GM21360 (cell line): Measurements from ENCODE around the gene TGOLN2.

Experiments
- ATAC-seq: cut with Tn5 transposase; IDR thresholded peaks from one replicate; pipeline ENCODE4 v1.9.1; 2021; ENCODE audit warnings: mild to moderate bottlenecking, moderate library complexity; ENCODE audit not compliant: unreplicated experiment

TGOLN2 gene

GRCh38 chr2:85309699-85310321, 18.0 kb downstream of the TGOLN2 start:
- no peak for ATAC-seq

GRCh38 chr2:85308896-85309555, 18.8 kb downstream of the TGOLN2 start:
- ATAC-seq: no peak

- ATAC-seq: no peak
These were observed 19.6 kb downstream of the TGOLN2 start for GRCh38 chr2:85308201-85308600.

GRCh38 chr2:85307527-85307897, 20.3 kb downstream of the TGOLN2 start:
- no peak for ATAC-seq

GRCh38 chr2:85303780-85304531, 23.8 kb downstream of the TGOLN2 start:
- no peak for ATAC-seq

- ATAC-seq: no peak
These were observed 25.7 kb downstream of the TGOLN2 start for GRCh38 chr2:85302121-85302520.

GRCh38 chr2:85291425-85292023, 36.3 kb downstream of the TGOLN2 start:
- no peak for ATAC-seq

- ATAC-seq: no peak
These were observed 39.5 kb downstream of the TGOLN2 start for GRCh38 chr2:85288244-85288725.

GRCh38 chr2:85287721-85288120, 40.1 kb downstream of the TGOLN2 start:
- no peak for ATAC-seq

- no peak for ATAC-seq
These were observed 40.9 kb downstream of the TGOLN2 start for GRCh38 chr2:85286918-85287317.

GRCh38 chr2:85283641-85284040, 44.1 kb downstream of the TGOLN2 start:
- no peak for ATAC-seq

GRCh38 chr2:85282914-85283313, 44.9 kb downstream of the TGOLN2 start:
- ATAC-seq: no peak

- no peak for ATAC-seq
These were observed 46.2 kb downstream of the TGOLN2 start for GRCh38 chr2:85281553-85281952.

GRCh38 chr2:85278361-85278760, 49.4 kb downstream of the TGOLN2 start:
- ATAC-seq: no peak

- no peak for ATAC-seq
These were observed 50.2 kb downstream of the TGOLN2 start for GRCh38 chr2:85277416-85278158.

GRCh38 chr2:85276571-85277118, 51.1 kb downstream of the TGOLN2 start:
- ATAC-seq: no peak

- ATAC-seq: no peak
These were observed 51.7 kb downstream of the TGOLN2 start for GRCh38 chr2:85275984-85276540.

- ATAC-seq: no peak
These were observed 53.8 kb downstream of the TGOLN2 start for GRCh38 chr2:85273738-85274731.

GRCh38 chr2:85272357-85272756, 55.4 kb downstream of the TGOLN2 start:
- no peak for ATAC-seq
